Measurements from ENCODE around the gene WSCD1.

The WSCD1 gene

DNA sequence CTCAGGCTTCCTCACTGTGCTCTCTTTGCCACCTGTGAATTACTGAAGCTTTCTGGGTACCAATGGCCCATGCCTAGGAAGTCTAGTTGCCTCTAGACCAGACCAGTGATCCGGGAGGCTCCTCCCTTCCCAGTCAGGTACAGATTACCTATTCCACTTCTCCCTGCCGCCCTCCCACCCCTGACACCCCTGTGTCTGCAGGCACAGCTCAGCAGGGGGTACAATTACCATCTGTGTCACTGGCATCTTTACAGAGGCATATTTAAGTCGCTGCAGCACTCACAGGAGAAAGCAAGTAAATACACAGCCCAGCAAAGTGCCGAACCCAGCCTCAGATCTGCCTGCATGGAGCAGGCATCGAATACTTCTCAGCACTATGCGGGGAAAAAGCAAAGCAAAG, 5.3 kb upstream of the WSCD1 start:
- no peaks in the 10 kb centered on the region for H3K9me3 Mint-ChIP-seq

DNA sequence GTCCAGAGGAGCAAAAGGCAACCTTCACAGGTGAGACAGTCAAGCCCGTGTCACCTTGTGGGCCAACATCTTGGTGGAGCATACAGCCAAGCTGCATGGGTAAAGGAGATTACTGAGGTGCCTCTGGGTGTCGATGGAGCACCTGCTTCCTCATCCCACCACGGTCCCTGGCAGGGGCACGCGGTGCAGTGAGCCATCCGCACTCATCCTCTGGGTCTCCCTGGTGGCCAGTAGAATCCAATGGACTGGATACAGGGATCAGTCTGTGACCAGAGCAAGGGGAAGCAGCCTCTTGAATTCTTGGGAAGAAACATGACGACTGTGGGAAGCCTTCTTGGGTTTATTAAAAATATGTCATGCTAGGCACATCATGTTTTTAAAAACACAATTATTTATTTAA, 4.8 kb upstream of the WSCD1 start:
- no peaks in the 10 kb centered on the region for H3K9me3 Mint-ChIP-seq
- peaks cover 14% of the 10 kb centered on the region for H3K4me1 Mint-ChIP-seq
- peaks cover 80% of the 10 kb centered on the region for H3K27me3 Mint-ChIP-seq (ENCODE audit: low read depth)
- no peak overlapping the region for H3K27ac Mint-ChIP-seq
- H3K4me3 Mint-ChIP-seq: no peak overlapping the region
- H3K36me3 Mint-ChIP-seq (ENCODE audit: low read depth): no peaks in the 10 kb centered on the region
- no peak for TF ChIP-seq CTCF (IDR thresholded peaks at IDR 0.05; ENCODE audit: unreplicated experiment in 3 of 3)

More for the DNA sequence above, 5.3 kb upstream of the WSCD1 start:
- Mint-ChIP-seq H3K4me1 (peaks cover 12% of the 10 kb centered on the region), H3K4me3 (no peak overlapping the region), H3K36me3 (ENCODE audit: low read depth) (no peaks in the 10 kb centered on the region), H3K27ac (no peak overlapping the region), H3K27me3 (ENCODE audit: low read depth) (peaks cover 83% of the 10 kb centered on the region)
- no peak for TF ChIP-seq CTCF (IDR thresholded peaks at IDR 0.05; ENCODE audit: unreplicated experiment in 3 of 3)

- Mint-ChIP-seq H3K4me1 (peaks cover 16% of the 10 kb centered on the region), H3K27ac (no peak overlapping the region), H3K36me3 (ENCODE audit: low read depth) (no peaks in the 10 kb centered on the region), H3K9me3 (no peaks in the 10 kb centered on the region), H3K4me3 (no peak overlapping the region), H3K27me3 (ENCODE audit: low read depth) (peaks cover 78% of the 10 kb centered on the region)
- no peak for TF ChIP-seq CTCF (IDR thresholded peaks at IDR 0.05; ENCODE audit: unreplicated experiment in 3 of 3)
Measured at GRCh38 chr17:6066183-6066948, 3.8 kb upstream of the WSCD1 start.

DNA sequence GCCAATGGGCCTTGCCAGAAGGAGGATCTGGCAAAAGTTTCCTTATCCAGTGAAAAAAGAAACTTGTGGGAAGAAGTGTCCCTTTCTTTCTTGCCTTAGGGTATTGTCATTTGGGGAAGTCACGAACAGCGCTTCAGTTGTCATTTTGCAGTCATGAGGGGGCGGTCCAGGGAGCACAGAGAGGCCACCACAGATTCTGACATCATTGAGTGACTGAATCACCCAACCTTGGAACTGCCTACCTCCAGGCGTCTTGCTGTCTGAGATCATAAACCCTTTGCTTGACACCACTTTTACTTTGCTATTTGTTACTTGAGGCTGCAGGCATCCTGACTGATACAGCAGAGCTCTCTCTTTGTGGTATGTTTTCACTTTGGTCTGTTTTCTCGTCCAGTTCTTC, 3.1 kb upstream of the WSCD1 start:
- no peaks in the 10 kb centered on the region for H3K36me3 Mint-ChIP-seq (ENCODE audit: low read depth)
- no peak for TF ChIP-seq CTCF (IDR thresholded peaks at IDR 0.05; ENCODE audit: unreplicated experiment in 3 of 3)
- peaks cover 85% of the 10 kb centered on the region for H3K27me3 Mint-ChIP-seq (ENCODE audit: low read depth)
- H3K27ac Mint-ChIP-seq: no peak overlapping the region
- H3K4me1 Mint-ChIP-seq: peaks cover 18% of the 10 kb centered on the region
- peak overlapping the region in 1 of 3 experiments; percentile 4 for H3K4me3 Mint-ChIP-seq
- H3K9me3 Mint-ChIP-seq: no peaks in the 10 kb centered on the region

DNA sequence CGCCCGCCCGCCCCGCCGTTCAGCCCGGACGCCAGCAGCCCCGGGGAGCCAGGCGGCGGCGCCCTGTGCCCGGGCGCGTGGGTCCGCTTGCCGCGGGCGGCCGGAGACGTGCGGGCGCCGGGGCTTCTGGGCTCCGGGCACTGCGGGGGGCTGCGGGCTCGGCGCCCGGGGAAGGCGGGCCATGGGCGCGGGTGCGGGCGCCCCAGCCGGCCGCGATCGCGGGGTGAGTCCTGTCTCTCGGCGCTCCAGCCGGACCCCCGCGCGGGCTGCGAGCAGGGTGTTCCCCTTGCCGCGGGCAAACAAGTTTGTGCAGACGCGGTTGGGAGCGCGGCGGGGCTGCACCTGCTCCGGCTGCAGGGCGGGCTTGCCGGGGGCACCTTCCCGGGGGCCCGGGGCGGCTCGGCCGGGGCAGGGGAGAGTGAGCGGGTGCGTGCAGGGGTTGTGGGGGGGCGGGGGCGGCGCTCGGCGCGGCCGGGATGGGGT, 292 bp downstream of the WSCD1 start:
- no peak for TF ChIP-seq CTCF (IDR thresholded peaks at IDR 0.05; ENCODE audit: unreplicated experiment in 3 of 3)
- Mint-ChIP-seq H3K9me3 (no peaks in the 10 kb centered on the region), H3K27ac (no peak overlapping the region), H3K27me3 (ENCODE audit: low read depth) (peaks cover 72% of the 10 kb centered on the region), H3K4me3 (peak overlapping the region in 1 of 3 experiments; percentile 82), H3K36me3 (ENCODE audit: low read depth) (no peaks in the 10 kb centered on the region), H3K4me1 (peaks cover 34% of the 10 kb centered on the region)
